HG03139 (cell line): Measurements from ENCODE around the gene SPRY4.
"Not testable (repeated sequence)": the region's sequence is repeated elsewhere in the genome, so short reads cannot be mapped to it uniquely, and the experiment has no call there.

ENCODE experiments used
- ATAC-seq: cut with Tn5 transposase; IDR thresholded peaks from one replicate; pipeline ENCODE4 v1.9.1; 2021; ENCODE audit not compliant: unreplicated experiment

SPRY4 gene

DNA sequence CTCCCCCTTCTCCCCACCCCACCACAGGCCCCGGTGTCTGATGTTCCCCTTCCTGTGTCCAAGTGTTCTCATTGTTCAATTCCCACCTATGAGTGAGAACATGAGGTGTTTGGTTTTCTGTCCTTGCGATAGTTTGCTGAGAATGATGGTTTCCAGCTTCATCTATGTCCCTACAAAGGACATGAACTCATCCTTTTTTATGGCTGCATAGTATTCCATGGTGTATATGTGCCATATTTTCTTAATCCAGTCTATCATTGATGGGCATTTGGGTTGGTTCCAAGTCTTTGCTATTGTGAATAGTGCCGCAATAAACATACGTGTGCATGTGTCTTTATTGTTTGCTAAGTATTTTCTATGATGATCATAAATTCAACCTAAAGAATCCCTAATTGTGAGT lies 60.7 kb downstream of the SPRY4 start:
- ATAC-seq, result not testable (repeated sequence)

DNA sequence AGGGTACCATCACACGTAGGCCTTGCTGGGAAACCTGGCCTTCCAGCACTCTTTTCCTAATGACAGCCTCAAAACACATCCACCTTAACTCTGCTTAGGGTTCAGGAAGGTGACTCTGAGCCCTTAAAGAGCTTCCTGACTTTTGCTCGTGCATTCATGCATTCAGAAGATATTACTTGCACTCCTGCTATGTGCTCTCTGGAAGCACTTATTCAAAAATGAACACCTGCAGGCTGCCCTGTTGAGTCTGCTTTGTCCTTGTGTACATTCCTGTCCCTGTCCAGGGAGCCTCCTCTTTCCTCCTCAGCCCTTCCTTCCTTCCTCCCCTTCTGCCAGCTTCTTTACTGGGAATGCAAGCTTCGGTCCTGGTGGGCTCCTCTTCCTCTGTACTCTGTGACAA lies 61.5 kb downstream of the SPRY4 start:
- no peak for ATAC-seq

DNA sequence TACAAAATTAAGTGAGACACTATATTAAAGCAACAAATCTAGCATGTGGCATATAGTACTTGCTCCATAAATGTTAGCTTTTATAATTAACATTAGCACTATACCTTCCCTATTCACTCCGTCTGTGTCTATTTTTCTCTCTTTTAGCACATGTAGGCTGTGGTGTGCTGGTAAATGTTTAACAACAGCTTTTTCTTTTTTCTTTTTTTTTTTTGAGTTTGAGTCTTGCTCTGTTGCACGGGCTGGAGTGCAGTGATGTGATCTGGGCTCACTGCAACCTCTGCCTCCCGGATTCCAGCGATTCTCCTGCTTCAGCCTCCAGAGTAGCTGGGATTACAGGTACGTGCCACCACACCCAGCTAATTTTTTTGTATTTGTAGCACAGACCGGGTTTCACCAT lies 62.1 kb downstream of the SPRY4 start:
- no peak for ATAC-seq
